RWPE1 (cell line): ENCODE results near the gene CAV1.

Source experiments
- CTCF ChIA-PET: fragments of 350-600 bp; sonication (Branson Sonifier 250); formaldehyde crosslinking; extraction: SDS; loops from one replicate; lab custom pipeline; 2021; lab: Yijun Ruan, JAX
- POLR2A ChIA-PET: fragments of 400-600 bp; formaldehyde crosslinking; extraction: SDS; loops from one replicate; lab custom pipeline; 2020; ENCODE audit warnings: antibody characterized with exemption; ENCODE audit not compliant: low non-redundant PET; lab: Yijun Ruan, JAX
- DNase-seq: peaks from one replicate; pipeline ENCODE4 v3.0.0; 2012; ENCODE audit warnings: low spot score
- H3K27ac ChIP-seq: fragments of 450-650 bp; 2 replicates; pipeline ENCODE4 v1.5.1; 2017
- CTCF ChIP-seq: fragments of 450-650 bp; conservative IDR thresholded peaks from 2 replicates; pipeline ENCODE4 v1.5.1; 2017; ENCODE audit warnings: low read depth, mild to moderate bottlenecking

Gene CAV1

GRCh38 chr7:116535416-116535815 lies 10.6 kb downstream of the CAV1 start:
- no peak overlapping the region for H3K27ac ChIP-seq
- POLR2A ChIA-PET: no interaction called here
- CTCF ChIA-PET: interaction anchor here (1.0 kb wide), 1 partner anchor 10 kb away, joined by 3 read pairs; no protein-coding TSS in a partner anchor
- no peak for TF ChIP-seq CTCF
- DNase-seq: no peak

GRCh38 chr7:116538138-116538537 lies 13.3 kb downstream of the CAV1 start:
- CTCF ChIA-PET: interaction anchor here (1.2 kb wide), 1 partner anchor 12 kb away, joined by 5 read pairs; no protein-coding TSS in a partner anchor

GRCh38 chr7:116539879-116540278 lies 15.0 kb downstream of the CAV1 start:
- POLR2A ChIA-PET: no interaction called here
- peak overlapping the region; percentile 55 for H3K27ac ChIP-seq
- TF ChIP-seq CTCF: no peak
- DNase-seq: no peak
- CTCF ChIA-PET: no interaction called here

More at GRCh38 chr7:116538138-116538537, 13.3 kb downstream of the CAV1 start:
- H3K27ac ChIP-seq: no peak overlapping the region
- POLR2A ChIA-PET: no interaction called here
- DNase-seq: no peak
- no peak for TF ChIP-seq CTCF

GRCh38 chr7:116540743-116541142 lies 15.9 kb downstream of the CAV1 start:
- CTCF ChIA-PET: no interaction called here
- H3K27ac ChIP-seq: no peak overlapping the region
- no peak for TF ChIP-seq CTCF
- POLR2A ChIA-PET: no interaction called here
- DNase-seq: no peak

- ChIA-PET POLR2A (no interaction called here), CTCF (interaction anchor here (0.6 to 1.0 kb wide), 2 partner anchors 16 to 213 kb away, joined by 3 read pairs; no protein-coding TSS in a partner anchor)
- DNase-seq: no peak
- H3K27ac ChIP-seq: no peak overlapping the region
- TF ChIP-seq CTCF: no peak
Observed at GRCh38 chr7:116541951-116542350, 17.1 kb downstream of the CAV1 start.

GRCh38 chr7:116542618-116543017 lies 17.8 kb downstream of the CAV1 start:
- TF ChIP-seq CTCF: no peak
- ChIA-PET CTCF (interaction anchor here (1.0 kb wide), 1 partner anchor 16 kb away, joined by 3 read pairs; no protein-coding TSS in a partner anchor), POLR2A (no interaction called here)
- no peak for DNase-seq
- no peak overlapping the region for H3K27ac ChIP-seq
